GM19468 (cell line): Measurements from ENCODE around the gene PTPRD.

Experiments
- ATAC-seq: cut with Tn5 transposase; IDR thresholded peaks from one replicate; pipeline ENCODE4 v1.9.1; 2021; ENCODE audit warnings: mild to moderate bottlenecking, moderate library complexity, moderate number of reproducible peaks; ENCODE audit not compliant: unreplicated experiment; ENCODE audit errors: extremely low read depth

The PTPRD gene

GRCh38 chr9:9920425-9921060 lies 692.3 kb downstream of the PTPRD start:
- ATAC-seq, result no peak

GRCh38 chr9:9919174-9919775 lies 693.5 kb downstream of the PTPRD start:
- no peak for ATAC-seq

GRCh38 chr9:9917400-9917799 lies 695.4 kb downstream of the PTPRD start:
- no peak for ATAC-seq

- no peak for ATAC-seq
Measured at GRCh38 chr9:9914174-9914573, 698.6 kb downstream of the PTPRD start.

GRCh38 chr9:9913276-9913832 lies 699.4 kb downstream of the PTPRD start:
- no peak for ATAC-seq

GRCh38 chr9:9912459-9912858 lies 700.3 kb downstream of the PTPRD start:
- ATAC-seq, result peak; percentile 30

GRCh38 chr9:9905736-9906135 lies 707.1 kb downstream of the PTPRD start:
- no peak for ATAC-seq

GRCh38 chr9:9904041-9904440 lies 708.8 kb downstream of the PTPRD start:
- ATAC-seq, result no peak

GRCh38 chr9:9901624-9902023 lies 711.2 kb downstream of the PTPRD start:
- ATAC-seq, result no peak

GRCh38 chr9:9893837-9894236 lies 719.0 kb downstream of the PTPRD start:
- no peak for ATAC-seq

GRCh38 chr9:9892217-9892616 lies 720.6 kb downstream of the PTPRD start:
- ATAC-seq, result no peak

- no peak for ATAC-seq
Measured at GRCh38 chr9:9881692-9882091, 731.1 kb downstream of the PTPRD start.

GRCh38 chr9:9874270-9874669 lies 738.5 kb downstream of the PTPRD start:
- no peak for ATAC-seq

GRCh38 chr9:9862235-9862810 lies 750.5 kb downstream of the PTPRD start:
- no peak for ATAC-seq

- no peak for ATAC-seq
Measured at GRCh38 chr9:9855177-9856078, 757.4 kb downstream of the PTPRD start.

GRCh38 chr9:9847750-9848149 lies 765.1 kb downstream of the PTPRD start:
- no peak for ATAC-seq

GRCh38 chr9:9846557-9846956 lies 766.2 kb downstream of the PTPRD start:
- peak; percentile 78 for ATAC-seq

GRCh38 chr9:9820436-9820835 lies 792.4 kb downstream of the PTPRD start:
- no peak for ATAC-seq

GRCh38 chr9:9819886-9820285 lies 792.9 kb downstream of the PTPRD start:
- ATAC-seq, result no peak

GRCh38 chr9:9817176-9817575 lies 795.6 kb downstream of the PTPRD start:
- no peak for ATAC-seq

GRCh38 chr9:9804109-9804508 lies 808.7 kb downstream of the PTPRD start:
- no peak for ATAC-seq
